Umbilical cord (tissue), 2 donors: Measurements from ENCODE around the gene BOD1L2. TPM values are rescaled to one million over a fixed set of nuclear protein-coding genes. Genes with fewer than 3 reads are reported as not detected.

ENCODE experiments used
- DNase-seq: peaks from one replicate; pipeline ENCODE4 v3.0.0-alpha.2; 2015; ENCODE audit warnings: low spot score
- total RNA-seq: library from RNA; depleted of rRNA; stranded (reverse); fragments of >200 nt; gene quantifications from one replicate; pipeline ENCODE4 v1.2.3, GENCODE V29; 2014; ENCODE audit warnings: low replicate concordance; ENCODE audit not compliant: insufficient read depth

The BOD1L2 gene
- total RNA-seq, 1 donor from 2014 or later, result 3.1 TPM

DNA sequence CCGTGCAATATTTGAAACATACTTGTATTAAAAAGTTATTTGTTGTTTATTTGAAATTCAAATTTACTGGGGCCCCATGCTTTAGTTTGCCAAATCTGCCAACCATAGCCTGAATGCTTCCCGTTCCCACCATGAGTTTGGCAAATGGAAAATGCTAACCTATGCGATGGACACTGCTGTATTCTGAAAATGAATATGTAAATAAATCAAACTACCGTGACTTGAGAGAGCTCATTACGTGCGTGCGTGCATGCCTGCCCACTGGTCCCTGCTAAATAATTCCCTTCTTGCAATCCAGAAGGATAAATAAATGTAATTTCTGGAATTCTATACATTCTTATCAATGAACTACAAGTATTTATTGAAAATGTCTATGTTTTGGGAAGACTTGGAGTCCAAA, 3.2 kb downstream of the BOD1L2 start:
- no peak for DNase-seq

- no peak for DNase-seq
These were observed 3.9 kb downstream of the BOD1L2 start for GRCh38 chr18:57150828-57151227.

DNA sequence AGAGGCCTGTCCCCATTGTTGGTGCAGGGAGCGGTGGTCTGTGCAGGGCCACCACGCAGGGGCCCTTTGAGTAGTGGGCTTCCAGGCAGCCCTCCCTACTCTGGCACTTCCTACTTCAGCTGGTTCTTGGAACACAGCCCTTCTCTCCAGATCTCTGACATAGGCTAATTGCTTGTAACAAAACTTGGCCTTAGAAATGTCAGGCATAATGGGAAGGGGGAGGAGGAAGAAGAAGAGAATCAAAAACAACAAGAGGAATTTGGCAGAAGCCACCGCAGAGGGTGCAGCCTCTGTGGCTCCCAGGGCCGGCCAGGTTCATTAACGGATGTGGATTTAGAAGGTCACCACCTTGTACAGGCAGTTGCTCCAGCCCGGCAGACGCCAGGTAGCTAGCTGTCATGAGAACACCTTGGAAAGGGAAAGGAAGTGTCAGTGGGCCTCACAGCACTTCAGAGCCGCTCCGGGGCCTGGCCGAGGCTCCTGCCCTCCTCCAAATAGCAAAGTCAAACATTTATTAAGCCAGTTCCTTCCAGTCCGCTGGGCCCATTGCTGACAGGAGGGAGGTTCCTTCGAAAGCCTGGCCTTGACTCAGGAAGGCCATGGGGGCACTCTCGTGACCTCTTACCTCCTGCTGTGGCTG, 7.4 kb downstream of the BOD1L2 start:
- DNase-seq, result no peak

GRCh38 chr18:57164401-57164800, 17.5 kb downstream of the BOD1L2 start:
- no peak for DNase-seq

DNA sequence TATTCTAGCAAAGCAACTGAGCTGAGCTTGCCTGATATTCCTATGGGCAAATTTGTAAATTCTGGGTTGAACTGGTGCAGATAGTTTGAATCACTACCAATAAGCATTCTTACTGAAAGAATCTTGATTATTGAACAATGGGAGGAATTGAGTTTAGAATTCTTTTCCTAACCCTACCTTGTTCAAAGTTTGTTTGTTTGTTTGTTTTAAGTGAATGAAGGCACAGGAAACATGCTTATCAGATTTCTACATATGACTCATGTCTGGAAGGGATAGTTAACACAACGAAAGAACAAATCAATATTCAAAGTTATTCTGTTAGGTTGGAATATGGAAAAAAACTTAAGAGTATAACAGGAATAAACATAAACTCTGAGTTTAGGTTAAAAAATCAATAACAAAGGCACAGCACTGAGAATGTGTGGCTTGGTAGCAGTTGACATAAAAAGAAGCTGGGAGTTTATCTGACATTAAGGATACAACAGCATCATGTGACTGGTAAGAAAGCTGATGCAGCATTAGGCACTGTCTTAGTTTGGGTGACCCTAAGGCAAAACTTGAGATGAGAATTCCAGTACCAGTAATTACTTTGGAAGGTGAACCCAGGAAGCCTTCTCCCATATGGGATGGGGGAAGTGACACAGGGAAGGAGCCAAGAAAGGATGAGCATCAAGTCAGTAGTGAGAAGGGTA, 20.9 kb downstream of the BOD1L2 start:
- no peak for DNase-seq

GRCh38 chr18:57171026-57171425, 24.1 kb downstream of the BOD1L2 start:
- DNase-seq, result no peak

- no peak for DNase-seq
These were observed 28.6 kb downstream of the BOD1L2 start for GRCh38 chr18:57175532-57175931.

DNA sequence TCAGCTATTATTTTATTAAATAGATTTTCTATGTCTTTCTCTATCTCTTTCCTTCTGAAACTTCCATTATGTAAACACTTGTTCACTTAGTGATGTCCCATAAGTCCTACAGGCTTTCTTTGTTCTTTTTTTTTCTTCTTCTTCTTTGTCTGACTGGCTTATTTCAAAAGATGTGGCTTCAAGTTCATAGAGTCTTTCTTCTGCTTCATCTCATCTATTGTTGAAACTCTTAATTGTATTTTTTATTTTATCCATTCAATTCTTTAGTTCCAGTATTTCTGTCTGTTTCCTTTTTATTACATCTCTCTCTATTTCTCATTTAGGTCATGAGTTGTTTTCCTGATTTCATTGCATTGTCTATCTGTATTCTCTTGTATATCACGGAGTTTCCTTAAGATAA, 38.5 kb downstream of the BOD1L2 start:
- no peak for DNase-seq

GRCh38 chr18:57188851-57189557, 42.1 kb downstream of the BOD1L2 start:
- no peak for DNase-seq

GRCh38 chr18:57190026-57190425, 43.1 kb downstream of the BOD1L2 start:
- no peak for DNase-seq

DNA sequence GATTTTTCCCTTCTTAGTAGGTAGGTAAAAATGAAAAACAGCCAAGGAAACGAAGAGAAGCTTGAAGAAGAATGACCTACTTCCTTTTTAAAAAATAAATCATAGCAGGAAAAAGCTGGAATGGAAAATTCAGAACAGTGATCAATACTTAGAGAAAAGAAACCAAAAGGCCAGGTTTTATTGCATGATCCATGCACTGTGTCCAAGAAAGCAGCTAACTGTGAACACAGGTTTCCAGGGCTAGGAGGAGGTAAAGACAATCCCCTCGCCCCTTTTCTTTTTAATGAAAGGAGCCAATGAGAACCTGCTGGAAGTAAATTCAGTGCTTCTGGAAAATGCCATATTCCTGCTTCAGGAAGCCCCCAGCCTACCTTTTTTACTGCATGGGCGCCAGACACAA, 47.2 kb downstream of the BOD1L2 start:
- DNase-seq, result no peak

GRCh38 chr18:57194622-57195021, 47.7 kb downstream of the BOD1L2 start:
- no peak for DNase-seq

DNA sequence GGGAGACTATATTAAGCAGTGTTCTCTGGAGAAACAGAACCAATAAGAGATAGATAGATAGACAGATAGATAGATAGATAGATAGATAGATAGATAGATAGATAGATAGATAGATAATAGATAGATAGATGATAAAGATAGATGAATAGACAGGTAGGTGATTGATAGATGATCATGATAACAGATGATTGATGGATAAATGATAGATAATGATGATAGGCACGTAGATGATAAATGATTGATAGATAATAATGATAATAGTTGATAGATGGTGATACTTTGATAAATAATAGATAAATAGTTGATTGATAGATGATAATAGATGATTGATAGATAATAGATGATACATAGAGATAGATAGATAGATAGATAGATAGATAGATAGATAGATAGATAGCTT, 48.5 kb downstream of the BOD1L2 start:
- DNase-seq, result no peak

DNA sequence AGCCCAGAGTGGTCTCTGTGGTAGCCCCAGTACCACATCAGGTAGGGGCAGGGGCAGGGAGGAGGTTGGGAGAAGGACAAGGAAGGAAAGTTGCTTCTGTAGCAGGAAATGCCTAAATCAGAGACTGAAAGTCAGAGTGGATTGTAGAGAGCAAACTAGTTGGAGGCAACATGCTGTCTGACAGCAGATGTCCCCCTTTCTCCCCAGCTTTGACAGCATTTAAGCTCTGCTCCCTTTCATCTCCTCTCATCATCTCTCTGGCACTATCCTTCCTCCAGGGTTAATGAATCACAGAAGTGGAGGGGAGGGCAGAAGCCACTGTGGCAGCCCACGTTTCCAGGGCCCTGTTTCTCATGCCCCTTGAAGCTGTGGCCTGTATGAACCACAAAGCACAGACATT, 50.4 kb downstream of the BOD1L2 start:
- no peak for DNase-seq

DNA sequence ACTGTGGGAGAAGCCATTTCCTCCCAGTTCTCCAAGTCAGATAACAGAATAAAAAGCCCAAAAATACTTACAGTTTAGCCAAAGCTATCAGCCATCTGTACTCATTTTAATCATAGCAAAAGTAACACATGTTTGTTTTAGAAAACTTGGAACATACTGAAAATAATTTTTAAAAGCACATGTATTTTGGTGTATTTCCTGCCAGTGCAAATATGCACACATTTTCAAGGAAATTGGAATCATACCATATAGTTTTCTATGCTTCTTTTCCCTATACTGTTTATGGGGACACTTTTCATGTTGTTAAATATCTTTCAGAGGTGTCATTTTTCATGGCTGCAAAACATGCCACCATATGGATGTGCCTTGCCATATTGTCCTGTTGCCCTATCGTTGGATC, 51.2 kb downstream of the BOD1L2 start:
- DNase-seq, result no peak

Other genes starting within 250 kb of the BOD1L2 start
- gene ST8SIA3, start 205.5 kb downstream of the BOD1L2 start, total RNA-seq, result 1.2 TPM